ENCODE measurements around the gene COG7.
"Not testable (repeated sequence)": the region's sequence is repeated elsewhere in the genome, so short reads cannot be mapped to it uniquely, and the experiment has no call there.

The COG7 gene

DNA sequence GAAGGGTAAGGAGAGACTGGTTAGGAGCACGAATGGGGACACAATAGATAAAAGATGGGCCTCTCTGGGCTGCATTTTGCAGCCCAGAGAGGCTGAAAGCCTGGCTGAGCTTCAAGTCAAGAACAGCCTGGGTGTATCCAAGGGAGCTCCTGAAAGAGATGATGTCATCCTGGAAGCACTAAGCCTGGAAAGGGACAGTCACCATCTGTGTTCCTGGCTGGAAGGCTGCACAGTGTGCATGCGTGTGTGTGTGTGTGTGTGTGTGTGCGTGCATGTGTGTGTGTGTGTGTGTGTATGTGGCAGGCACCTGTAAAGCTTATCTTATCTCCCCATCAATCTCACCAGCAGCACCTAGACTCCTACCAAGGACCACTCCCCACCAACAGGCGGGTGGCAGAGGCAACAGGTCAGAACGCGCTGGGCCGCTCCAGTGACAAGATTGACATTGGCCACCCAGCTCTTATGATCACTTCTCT is 44.1 kb downstream of the COG7 start:
- DNase-seq: no peak

- no peak for DNase-seq
These were observed 44.7 kb downstream of the COG7 start for GRCh38 chr16:23408242-23408822.

- no peak for DNase-seq
These were observed 45.4 kb downstream of the COG7 start for GRCh38 chr16:23407436-23408127.

DNA sequence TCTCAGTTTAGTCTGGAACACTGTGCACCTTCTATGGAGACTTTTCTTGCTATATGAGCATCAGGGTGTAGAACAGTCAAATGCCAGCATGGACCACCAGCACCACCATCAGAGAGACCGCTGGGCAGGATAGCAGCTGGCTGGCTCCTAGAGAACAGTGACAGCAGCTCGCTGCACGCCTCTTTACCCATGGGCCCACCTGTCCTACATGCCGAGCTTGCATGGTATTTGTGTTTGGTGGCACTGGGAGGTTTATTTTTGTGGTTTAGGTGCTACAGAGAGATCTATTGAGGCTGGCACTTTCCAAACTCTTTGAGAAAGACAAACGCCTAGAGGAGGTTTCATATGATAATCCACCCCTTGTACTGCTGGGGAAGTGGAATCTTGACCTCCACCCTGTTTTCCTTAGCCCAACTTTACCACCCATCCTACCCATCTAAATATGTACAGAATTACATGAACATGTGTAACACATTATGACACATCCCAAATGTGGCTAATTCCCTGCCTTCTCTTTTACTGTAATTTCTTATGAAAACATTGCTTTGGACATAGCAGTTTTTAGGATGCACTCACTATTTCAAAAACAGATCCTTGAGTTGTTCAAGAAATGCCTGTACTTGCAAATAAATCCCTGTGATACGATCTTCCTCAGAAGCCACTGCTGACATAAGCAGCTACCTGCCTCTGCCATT is 46.3 kb downstream of the COG7 start:
- DNase-seq: no peak

DNA sequence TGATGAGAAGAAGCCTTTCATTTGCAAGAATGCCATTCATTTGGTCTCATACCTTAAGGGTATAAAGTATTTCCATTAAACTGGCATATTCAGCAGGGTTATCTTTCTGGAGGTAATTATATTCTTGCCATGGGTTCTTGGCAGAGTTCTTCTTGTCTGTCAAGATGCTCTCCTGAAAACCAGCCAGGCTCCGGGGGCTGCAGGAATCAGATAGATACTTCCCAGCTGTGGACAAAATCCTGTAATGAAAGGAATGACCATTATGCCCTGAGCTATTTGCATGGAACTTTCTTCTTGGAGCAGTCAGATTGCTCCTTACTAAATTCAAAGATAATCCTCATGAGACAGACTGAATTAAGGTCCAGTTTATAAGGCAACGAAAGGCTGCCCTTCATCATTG is 47.0 kb downstream of the COG7 start:
- DNase-seq: no peak

- DNase-seq: no peak
These were observed 49.4 kb downstream of the COG7 start for GRCh38 chr16:23403547-23403946.

GRCh38 chr16:23402100-23402499 is 50.9 kb downstream of the COG7 start:
- no peak for DNase-seq

- no peak for DNase-seq
These were observed 51.9 kb downstream of the COG7 start for GRCh38 chr16:23401139-23401538.

DNA sequence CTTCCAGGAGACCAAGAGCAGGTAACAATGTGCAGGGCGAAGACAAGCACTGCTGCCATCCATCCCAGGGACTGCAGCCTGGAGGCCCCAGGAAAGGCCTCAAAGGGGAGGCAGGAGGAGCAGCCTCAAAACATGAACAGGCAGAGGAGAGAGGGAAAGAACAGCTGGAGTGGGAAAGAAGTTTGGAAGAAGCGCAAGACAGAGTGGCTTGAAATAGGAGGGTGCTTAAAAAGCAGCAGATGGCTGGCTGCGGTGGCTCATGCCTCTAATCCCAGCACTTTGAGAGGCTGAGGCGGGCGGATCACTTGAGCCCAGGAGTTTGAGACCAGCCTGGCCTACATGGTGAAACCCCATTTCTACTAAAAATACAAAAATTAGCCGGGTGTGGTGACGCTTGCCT is 52.5 kb downstream of the COG7 start:
- DNase-seq: not testable (repeated sequence)

- no peak for DNase-seq
These were observed 53.8 kb downstream of the COG7 start for GRCh38 chr16:23398987-23399805.

DNA sequence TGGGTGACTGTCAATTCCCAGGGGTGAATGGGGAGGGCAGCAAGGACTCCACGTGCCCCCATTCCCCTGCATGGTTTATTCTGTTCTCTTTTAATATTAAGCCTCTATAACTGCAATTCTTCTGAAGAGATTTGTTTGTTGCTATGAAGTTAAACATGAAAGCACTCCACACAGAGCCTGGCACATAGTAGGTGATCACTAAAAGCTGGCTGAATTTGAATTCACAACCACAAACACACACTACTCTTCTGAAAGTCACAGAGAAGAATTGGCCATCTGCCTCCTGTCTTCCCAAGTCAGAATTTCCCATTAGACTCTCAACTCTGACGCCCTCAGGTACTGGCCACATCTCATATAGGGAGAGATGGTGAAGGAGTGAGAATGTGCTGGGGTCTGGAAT is 55.5 kb downstream of the COG7 start:
- DNase-seq: no peak

DNA sequence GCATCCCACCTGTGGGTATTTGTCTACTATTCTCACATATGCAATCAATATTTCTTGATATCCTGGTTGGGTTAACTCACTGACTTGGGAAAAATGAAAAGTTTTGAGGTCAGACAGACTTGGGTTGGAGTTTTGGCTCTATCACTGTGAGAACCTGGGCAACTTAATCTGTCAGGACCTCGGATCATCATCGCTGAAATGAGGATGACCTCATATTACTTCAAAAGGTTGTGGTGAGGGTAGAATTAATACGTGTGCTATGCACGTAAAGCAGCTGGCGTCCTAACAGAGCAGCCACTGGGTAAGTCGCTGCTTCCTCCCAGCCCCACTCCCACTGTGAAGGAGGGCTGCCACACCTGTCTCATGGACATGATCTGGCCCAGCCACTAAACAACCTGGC is 57.3 kb downstream of the COG7 start:
- no peak for DNase-seq

GRCh38 chr16:23394141-23394831 is 58.7 kb downstream of the COG7 start:
- no peak for DNase-seq

GRCh38 chr16:23392223-23392600 is 60.8 kb downstream of the COG7 start:
- DNase-seq: no peak

DNA sequence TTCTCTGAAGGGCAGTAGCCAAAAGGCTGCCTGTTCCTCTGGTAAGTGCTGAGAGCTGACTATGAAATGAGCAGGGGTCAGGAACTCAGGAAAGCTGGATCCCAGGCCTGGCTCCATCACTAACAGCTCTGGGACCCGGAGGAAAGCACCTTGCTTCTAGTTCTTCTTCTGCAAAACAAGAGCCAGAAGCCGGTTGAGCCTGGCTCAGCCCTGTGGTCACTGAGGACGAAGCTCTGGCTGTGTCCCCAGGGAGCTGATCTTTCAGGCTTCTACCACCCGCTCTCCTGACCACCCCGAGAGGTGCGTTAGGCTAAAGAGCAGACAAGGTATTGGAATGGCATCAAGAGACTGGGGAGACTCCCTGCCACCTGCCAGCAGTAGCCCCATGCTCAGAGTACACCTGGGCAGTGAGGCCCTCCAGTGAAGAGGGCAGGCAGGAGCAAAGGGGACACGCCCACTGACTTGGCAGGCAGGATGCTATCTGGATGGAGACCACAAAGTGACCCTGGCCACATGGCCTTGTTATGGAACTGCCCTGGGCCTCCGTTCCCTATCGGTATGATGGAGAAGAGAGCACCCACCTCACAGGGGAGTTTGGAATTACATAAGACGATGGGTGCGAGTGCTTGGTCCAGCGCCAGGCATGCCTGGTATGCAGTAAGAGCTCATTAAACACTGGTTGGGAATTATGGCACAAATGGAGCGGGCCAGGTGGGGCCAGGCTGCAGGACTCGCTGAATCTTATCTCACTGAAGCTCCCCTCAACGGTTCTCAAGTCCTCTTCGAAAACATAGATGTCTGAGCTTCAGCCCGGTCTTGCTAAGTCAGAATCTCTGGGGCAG is 61.4 kb downstream of the COG7 start:
- no peak for DNase-seq

- not testable (repeated sequence) for DNase-seq
These were observed 63.1 kb downstream of the COG7 start for GRCh38 chr16:23389936-23390335.

- no peak for DNase-seq
These were observed 63.8 kb downstream of the COG7 start for GRCh38 chr16:23389201-23389600.

DNA sequence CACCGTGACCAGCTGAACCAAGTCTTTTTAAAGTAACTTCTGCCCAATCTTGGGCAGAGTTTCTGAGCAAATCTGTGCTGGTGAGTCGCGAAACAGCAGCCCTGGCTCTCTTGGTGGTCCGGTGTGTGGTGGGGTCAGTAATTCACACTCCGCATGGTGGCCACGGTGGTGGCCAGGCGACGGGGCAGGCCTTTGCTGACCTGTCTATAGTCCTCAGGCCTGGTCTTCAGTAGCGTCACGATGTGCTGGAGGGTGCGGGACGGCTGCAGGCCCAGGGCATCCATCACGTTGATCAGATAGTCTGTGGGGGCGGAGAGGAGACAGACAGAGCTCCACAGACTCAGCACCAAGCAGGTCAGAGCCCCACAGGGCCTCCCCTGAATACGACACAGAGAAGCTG is 64.2 kb downstream of the COG7 start:
- no peak for DNase-seq

GRCh38 chr16:23387666-23388065 is 65.3 kb downstream of the COG7 start:
- DNase-seq: no peak

- DNase-seq: no peak
These were observed 67.5 kb downstream of the COG7 start for GRCh38 chr16:23385441-23385840.

DNA sequence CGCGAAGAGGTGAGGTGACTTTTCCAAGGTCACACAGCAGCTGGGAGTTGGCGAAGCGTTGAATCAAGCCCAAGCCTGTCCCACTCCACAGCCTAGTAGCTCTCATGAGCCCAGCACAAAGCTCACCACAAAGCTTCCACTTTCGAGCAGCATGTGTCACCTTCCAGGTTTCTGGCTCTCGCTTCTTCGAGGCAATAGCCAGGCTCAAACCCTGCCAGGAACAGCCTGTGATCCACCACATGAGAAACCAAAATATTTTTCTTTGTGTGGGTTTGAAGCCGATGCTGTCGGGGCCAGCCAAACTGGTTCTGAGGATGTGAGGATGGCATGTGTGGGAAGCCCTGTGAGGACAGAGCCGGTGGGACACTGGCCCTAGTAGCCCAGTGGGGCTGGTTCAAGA is 68.1 kb downstream of the COG7 start:
- no peak for DNase-seq

DNA sequence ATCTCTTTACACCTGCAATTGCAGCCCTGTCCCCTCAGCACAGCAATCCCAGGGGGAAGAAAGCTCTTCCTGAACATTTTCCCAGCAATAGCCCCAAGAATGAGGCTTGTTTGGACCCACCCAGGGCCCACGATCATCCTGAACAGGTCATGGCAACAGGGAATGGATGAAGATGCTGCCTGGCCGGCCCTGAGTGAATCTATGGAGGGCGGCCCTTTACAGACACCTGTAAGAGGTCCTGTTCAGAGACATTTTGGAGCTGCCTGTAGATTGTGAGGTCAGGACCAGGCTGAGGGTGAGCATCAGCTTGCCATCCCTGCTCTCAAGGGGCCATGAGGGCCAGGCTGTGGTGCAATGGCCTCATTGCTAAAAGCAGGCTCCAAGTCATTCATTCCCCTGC is 69.1 kb downstream of the COG7 start:
- DNase-seq: no peak
